Measurements from ENCODE around the gene CCDC184.

Gene CCDC184

GRCh38 chr12:48187916-48188695 is 4.7 kb downstream of the CCDC184 start:
- no peak for DNase-seq (ENCODE audit: low read depth)
- no peak overlapping the region for H3K4me3 ChIP-seq (ENCODE audit: low read depth, low read length)
- TF ChIP-seq MAX (IDR thresholded peaks at IDR 0.05; ENCODE audit: low read depth, low read length) (no peak), MYC (IDR thresholded peaks at IDR 0.05; ENCODE audit: low read depth, low read length) (no peak), POLR2A (IDR thresholded peaks at IDR 0.05; ENCODE audit: extremely low read depth, insufficient read length) (no peak)
- TF ChIP-seq, protein P1, sequence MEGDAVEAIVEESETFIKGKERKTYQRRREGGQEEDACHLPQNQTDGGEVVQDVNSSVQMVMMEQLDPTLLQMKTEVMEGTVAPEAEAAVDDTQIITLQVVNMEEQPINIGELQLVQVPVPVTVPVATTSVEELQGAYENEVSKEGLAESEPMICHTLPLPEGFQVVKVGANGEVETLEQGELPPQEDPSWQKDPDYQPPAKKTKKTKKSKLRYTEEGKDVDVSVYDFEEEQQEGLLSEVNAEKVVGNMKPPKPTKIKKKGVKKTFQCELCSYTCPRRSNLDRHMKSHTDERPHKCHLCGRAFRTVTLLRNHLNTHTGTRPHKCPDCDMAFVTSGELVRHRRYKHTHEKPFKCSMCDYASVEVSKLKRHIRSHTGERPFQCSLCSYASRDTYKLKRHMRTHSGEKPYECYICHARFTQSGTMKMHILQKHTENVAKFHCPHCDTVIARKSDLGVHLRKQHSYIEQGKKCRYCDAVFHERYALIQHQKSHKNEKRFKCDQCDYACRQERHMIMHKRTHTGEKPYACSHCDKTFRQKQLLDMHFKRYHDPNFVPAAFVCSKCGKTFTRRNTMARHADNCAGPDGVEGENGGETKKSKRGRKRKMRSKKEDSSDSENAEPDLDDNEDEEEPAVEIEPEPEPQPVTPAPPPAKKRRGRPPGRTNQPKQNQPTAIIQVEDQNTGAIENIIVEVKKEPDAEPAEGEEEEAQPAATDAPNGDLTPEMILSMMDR (IDR thresholded peaks at IDR 0.05; ENCODE audit: low read depth, low read length) = no peak

- H3K4me3 ChIP-seq (ENCODE audit: low read depth, low read length) = no peak overlapping the region
- no peak for TF ChIP-seq MYC (IDR thresholded peaks at IDR 0.05; ENCODE audit: low read depth, low read length)
- TF ChIP-seq, protein P1 (IDR thresholded peaks at IDR 0.05; ENCODE audit: low read depth, low read length) = peak; percentile 86
- peak; percentile 75 for DNase-seq (ENCODE audit: low read depth)
Measured at GRCh38 chr12:48189331-48190125, 6.1 kb downstream of the CCDC184 start.

DNA sequence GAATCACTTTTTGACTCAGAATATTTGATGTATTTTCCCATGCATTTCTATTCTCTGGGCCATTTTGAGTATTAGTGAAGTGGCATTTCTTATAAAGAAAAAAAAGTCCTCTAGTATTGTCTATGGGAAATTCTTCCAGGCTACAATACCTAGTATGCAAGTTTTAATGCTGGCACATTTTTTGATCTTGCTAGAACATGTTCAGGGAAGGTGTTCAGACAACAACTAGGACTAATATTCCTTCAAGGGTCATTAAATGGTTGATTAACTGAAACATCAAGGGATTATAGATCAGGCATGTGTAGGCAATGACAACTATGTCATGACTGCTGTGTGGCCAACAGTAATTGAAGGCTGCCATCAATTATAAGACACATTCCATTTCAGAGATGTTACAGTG is 7.7 kb downstream of the CCDC184 start:
- no peak for DNase-seq (ENCODE audit: low read depth)
- H3K4me3 ChIP-seq (ENCODE audit: low read depth, low read length) = no peak overlapping the region
- TF ChIP-seq POLR2A (IDR thresholded peaks at IDR 0.05; ENCODE audit: extremely low read depth, insufficient read length) (no peak), MYC (IDR thresholded peaks at IDR 0.05; ENCODE audit: low read depth, low read length) (no peak), MAX (IDR thresholded peaks at IDR 0.05; ENCODE audit: low read depth, low read length) (no peak)
- TF ChIP-seq, protein P1 (IDR thresholded peaks at IDR 0.05; ENCODE audit: low read depth, low read length) = no peak

- DNase-seq (ENCODE audit: low read depth) = no peak
- TF ChIP-seq MYC (IDR thresholded peaks at IDR 0.05; ENCODE audit: low read depth, low read length) = no peak
- TF ChIP-seq MAX (IDR thresholded peaks at IDR 0.05; ENCODE audit: low read depth, low read length) = no peak
- TF ChIP-seq, protein P1 (IDR thresholded peaks at IDR 0.05; ENCODE audit: low read depth, low read length) = no peak
- TF ChIP-seq POLR2A (IDR thresholded peaks at IDR 0.05; ENCODE audit: extremely low read depth, insufficient read length) = no peak
- H3K4me3 ChIP-seq (ENCODE audit: low read depth, low read length) = no peak overlapping the region
Measured at GRCh38 chr12:48192861-48193260, 9.4 kb downstream of the CCDC184 start.

- no peak overlapping the region for H3K4me3 ChIP-seq (ENCODE audit: low read depth, low read length)
- DNase-seq (ENCODE audit: low read depth) = no peak
- TF ChIP-seq MYC (IDR thresholded peaks at IDR 0.05; ENCODE audit: low read depth, low read length) (no peak), POLR2A (IDR thresholded peaks at IDR 0.05; ENCODE audit: extremely low read depth, insufficient read length) (no peak), MAX (IDR thresholded peaks at IDR 0.05; ENCODE audit: low read depth, low read length) (no peak)
- TF ChIP-seq, protein P1 (IDR thresholded peaks at IDR 0.05; ENCODE audit: low read depth, low read length) = no peak
Measured at GRCh38 chr12:48193623-48194022, 10.2 kb downstream of the CCDC184 start.
